ENCODE data around the gene COL4A1.

COL4A1 gene

GRCh38 chr13:110306960-110307766 is at the start of gene COL4A1, which contains the start of gene COL4A2:
COL4A1 (minus strand) TSS chr13:110307157; CDS start chr13:110307027, 130 bp downstream.
COL4A2 (plus strand) TSS chr13:110307284; CDS start chr13:110307904, 620 bp downstream.
- DNase-seq (ENCODE audit: low read depth in 2 of 2) = no peak

GRCh38 chr13:110356362-110356761 is 49.4 kb upstream of the COL4A1 start:
- DNase-seq (ENCODE audit: low read depth in 2 of 2) = no peak

- no peak for DNase-seq (ENCODE audit: low read depth in 2 of 2)
Measured at GRCh38 chr13:110354715-110355473, 47.9 kb upstream of the COL4A1 start.

DNA sequence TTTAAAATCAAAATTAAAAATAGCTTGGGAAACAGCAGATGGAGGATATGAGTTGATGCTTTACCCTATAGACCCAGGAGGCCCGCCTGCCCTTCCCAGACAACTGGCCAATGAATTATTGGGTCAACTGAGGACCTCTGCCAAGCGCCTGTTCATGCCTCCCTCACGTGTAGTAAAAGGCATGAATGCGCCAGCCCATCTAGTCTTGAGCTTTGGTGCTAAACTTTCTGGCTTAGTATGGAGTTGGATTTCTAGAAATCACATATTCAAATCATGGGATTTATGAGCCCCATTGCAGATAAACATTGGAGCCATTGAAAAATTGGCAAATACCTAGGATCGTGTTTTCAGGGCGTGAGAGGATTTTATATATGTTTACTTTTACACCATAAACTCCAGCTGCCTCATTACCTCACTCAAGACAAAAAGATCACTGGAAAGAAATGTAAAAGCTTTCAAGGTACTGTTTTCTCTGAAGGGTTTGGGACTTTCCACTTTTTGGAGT is 47.2 kb upstream of the COL4A1 start:
- DNase-seq (ENCODE audit: low read depth in 2 of 2) = no peak

GRCh38 chr13:110353339-110353977 is 46.5 kb upstream of the COL4A1 start:
- DNase-seq (ENCODE audit: low read depth in 2 of 2) = no peak

DNA sequence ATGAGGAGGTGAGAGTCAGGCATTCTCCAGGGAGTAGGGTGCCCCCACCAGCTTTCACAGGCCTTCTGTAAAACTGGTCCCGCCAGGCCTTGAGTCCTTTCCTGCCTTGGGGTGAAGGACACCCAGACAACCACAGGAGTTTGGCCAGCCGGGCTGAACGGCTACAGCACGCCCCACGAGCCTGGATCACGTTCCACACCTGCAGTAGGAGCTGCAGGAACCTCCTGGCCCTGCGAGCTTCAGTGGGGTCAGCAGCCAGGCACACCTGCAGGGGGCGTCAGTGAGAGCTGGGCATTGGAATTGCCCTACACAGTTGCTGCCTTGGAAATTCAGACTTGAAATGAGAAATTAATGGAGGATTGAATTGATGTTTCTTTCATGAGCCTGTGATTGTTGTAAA is 45.8 kb upstream of the COL4A1 start:
- no peak for DNase-seq (ENCODE audit: low read depth in 2 of 2)

GRCh38 chr13:110351636-110352420 is 44.9 kb upstream of the COL4A1 start:
- DNase-seq (ENCODE audit: low read depth in 2 of 2) = no peak

GRCh38 chr13:110350509-110350908 is 43.6 kb upstream of the COL4A1 start:
- no peak for DNase-seq (ENCODE audit: low read depth in 2 of 2)

GRCh38 chr13:110350049-110350448 is 43.1 kb upstream of the COL4A1 start:
- DNase-seq (ENCODE audit: low read depth in 2 of 2) = no peak

DNA sequence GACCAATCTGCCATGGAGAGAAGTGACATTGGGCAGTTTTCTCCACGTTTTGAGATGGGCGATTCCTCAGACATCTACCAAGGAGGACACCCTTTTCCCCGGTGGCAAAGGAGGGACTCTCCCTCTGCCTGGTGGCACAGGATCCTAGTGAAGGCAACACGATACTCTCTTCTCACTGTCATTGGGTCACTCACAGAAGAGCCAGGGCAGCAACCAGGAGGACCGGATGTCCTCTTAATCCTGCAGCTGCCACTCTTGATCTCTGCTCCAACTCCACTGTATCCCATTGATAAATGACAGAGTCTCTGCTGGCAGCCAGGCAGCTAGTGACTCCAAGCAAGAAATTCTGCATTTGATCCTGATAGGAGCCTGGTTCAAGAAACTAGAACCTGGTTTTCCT is 42.3 kb upstream of the COL4A1 start:
- DNase-seq (ENCODE audit: low read depth in 2 of 2) = no peak

- no peak for DNase-seq (ENCODE audit: low read depth in 2 of 2)
Measured at GRCh38 chr13:110348309-110349105, 41.5 kb upstream of the COL4A1 start.

DNA sequence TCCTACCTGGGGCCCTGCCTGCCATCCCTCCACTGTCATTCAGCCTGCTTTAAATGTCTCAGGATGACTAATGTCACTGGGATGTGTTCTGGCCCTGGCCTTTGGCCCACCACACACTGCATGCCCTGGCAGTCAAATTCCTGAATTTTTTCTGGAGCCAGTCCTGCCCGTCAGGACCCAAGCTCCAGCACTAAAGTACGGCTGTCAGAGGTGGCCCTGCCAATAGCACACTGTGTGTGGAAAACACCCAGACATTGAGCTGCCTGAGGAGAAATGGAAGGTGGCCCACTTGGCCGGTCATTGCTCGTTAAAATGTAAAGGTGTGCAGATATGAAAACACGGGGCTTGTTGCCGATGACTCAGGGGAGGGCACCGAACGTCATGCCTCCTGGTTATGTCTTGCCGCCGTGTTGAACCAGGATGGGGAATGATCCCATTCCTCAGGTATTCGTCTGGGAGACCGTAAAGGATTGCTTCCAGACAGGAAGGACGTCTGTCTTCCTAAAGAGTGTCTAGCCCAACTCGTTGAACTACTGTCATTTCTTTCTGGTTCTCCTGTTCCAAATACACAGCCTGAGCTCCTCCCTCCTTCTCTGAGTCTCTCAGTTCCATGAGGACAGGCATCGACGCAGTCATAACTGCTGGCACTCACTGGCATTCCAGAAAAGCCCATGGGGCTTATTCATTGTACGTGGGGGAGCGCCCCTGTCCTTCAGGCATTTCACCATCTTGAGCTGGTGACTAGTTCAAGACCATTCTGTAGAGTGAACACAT is 40.8 kb upstream of the COL4A1 start:
- no peak for DNase-seq (ENCODE audit: low read depth in 2 of 2)

GRCh38 chr13:110347088-110347487 is 40.1 kb upstream of the COL4A1 start:
- no peak for DNase-seq (ENCODE audit: low read depth in 2 of 2)

GRCh38 chr13:110346661-110347067 is 39.7 kb upstream of the COL4A1 start:
- no peak for DNase-seq (ENCODE audit: low read depth in 2 of 2)

DNA sequence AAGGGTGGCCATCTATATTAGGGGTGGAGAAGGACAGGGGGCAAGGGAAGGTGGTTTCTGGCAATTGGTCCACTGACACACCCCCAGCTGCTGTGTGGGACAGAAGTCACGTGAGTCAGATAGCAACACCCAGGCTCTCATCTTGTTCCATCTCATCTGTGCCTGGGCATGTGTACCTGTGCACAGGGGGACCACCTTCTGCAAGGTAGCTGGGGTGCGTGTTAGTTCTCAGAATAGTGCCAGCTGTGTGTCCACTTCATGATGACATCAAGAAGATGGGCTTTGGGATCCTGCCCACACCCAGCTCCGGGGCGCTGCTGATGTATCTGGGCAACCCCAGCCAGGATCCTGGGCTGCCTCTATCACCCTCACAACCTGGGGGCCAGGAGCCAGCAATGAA is 38.7 kb upstream of the COL4A1 start:
- DNase-seq (ENCODE audit: low read depth in 2 of 2) = no peak

DNA sequence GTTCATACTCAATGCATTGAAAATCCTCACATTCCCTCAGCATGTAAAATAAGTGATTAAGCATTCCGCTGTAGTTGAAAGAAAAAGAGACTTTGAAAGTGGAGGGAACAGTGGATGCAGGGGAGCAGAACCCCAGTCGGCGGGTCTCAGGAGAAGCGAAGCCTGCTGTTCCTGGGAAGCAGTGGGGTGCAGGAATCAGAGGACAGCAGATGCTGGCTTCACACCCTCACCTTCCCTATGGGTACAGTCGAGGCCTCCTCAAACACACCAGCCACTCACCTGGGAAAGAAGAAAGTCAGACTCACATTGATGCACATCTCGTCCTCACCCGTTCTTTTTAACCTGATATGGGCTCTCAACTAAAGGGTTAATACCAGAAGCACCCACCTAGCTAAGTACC is 38.3 kb upstream of the COL4A1 start:
- DNase-seq (ENCODE audit: low read depth in 2 of 2) = no peak

- DNase-seq (ENCODE audit: low read depth in 2 of 2) = no peak
Measured at GRCh38 chr13:110344320-110344719, 37.4 kb upstream of the COL4A1 start.

DNA sequence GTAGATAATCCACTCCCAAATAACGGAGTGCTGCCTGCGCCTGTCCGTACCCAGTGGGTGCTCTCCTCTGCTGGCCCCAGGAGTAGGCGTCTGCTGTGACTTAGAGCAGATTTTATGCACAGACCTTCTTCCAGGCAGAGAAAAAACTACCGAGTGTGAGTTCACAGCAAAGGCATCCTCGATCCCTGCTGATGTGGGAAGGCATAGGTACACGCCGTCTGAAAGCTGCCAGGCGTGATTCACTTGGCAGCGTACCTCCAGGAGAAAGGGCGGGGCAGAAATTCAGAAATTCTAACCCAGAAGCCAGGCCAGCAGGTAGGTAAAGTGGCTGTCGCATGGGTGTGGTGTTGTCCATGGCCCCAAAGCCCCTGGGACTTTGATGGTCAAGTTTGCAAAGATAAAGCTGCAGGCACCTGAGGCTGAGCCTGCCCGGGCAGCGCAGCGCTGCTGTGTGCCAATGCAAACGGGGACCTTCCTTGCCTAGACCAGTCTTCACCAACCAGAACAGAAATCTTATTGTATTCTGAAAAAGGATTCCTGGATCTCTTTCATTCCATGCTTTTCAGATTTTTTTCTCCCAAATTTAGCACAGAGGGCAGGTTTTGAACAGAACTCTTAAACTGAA is 36.4 kb upstream of the COL4A1 start:
- DNase-seq (ENCODE audit: low read depth in 2 of 2) = no peak

DNA sequence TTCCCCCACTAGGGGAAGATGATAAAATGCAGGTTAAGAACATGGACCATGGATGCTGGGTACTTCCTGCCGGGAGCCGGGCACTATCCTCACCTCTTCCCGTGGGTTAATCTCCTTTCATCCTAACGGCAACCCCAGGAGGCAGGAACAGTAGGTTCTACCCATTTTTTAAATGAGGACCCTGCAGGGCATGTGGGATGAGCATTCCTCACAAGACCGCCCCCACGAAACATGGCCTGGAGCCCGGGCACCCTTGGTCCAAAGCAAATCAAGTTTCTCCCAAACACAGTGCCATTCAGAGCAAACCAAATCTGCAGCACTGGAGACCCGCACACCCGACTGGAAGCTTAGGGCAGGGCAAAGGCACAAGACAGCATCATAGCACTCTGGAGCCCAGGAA is 35.5 kb upstream of the COL4A1 start:
- no peak for DNase-seq (ENCODE audit: low read depth in 2 of 2)
